NOMO-1 (cell line): ENCODE data around the gene DDAH1.
A peak's percentile ranks its signal among the peaks of the same experiment; 100 is the strongest.

Experiments
- DNase-seq, 2 experiments: peaks; one replicate each; lab custom pipeline; 2025; ENCODE audit not compliant: unreplicated experiment in 2 of 2; lab: John Stamatoyannopoulos, UW

The DDAH1 gene

GRCh38 chr1:85279458-85280080 is 185.4 kb downstream of the DDAH1 start:
- no peak for DNase-seq

DNA sequence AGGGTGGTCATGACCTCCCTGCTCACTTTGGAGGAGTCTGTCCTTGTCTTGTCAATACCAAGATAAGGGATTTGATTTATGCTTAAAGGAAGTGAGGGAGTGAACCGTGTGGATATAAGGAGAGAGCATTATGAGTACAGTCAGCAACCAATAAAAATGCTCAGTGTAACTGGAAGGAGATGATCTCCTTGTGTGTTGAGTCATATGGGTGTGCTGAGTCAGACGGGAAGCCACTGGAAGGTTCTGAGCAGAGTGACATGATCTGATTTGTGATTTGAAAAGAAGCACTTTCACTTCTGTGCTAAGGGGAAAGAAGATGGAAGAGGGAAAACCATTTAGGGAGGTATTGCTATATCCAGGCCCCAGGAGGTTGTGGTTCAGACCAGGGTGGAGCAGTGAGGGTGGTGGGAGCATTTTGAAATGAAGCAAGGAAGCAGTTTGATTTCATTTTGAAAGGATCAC is 186.1 kb downstream of the DDAH1 start:
- DNase-seq: peak in 1 of 2 experiments; percentile 80

GRCh38 chr1:85277802-85278201 is 187.2 kb downstream of the DDAH1 start:
- DNase-seq: no peak

DNA sequence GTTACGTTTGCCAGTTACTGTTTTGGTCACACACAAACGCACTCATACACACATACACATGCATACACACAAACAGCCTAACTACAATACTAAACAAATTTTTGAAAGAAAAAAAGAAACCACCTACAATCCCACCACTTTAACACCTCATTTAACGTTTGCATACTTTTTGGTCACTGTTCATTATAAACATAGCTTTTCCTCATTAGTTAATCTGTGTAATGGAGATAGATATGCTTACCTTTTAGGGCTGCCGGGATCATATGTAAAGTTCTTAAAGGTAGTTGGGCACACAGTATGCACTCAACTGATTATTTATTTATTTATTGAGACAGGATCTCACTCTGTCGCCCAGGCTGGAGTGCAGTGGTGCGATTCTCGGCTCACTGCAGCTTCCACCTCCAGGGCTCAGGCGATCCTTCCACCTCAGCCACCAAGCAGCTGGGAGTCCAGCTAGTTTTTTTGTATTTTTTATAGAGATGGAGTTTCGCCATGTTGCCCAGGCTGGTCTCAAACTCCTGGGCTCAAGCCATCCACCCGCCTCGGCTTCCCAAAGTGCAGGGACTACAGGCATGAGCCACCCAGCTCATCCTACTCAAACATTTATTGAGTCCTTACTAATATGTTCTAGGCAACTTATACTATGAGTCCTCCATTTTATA is 187.8 kb downstream of the DDAH1 start:
- DNase-seq: no peak

- DNase-seq: peak; percentile 97 to 99
Measured at GRCh38 chr1:85276215-85276977, 188.6 kb downstream of the DDAH1 start, which contains the start of gene BCL10. TSS of gene BCL10 (minus strand) at chr1:85276632. CDS start at chr1:85276352, 280 bp downstream.

GRCh38 chr1:85275701-85276214 is 189.2 kb downstream of the DDAH1 start:
- DNase-seq: no peak

GRCh38 chr1:85274969-85275453 is 189.9 kb downstream of the DDAH1 start:
- DNase-seq: peak in 1 of 2 experiments; percentile 19

GRCh38 chr1:85273397-85273796 is 191.6 kb downstream of the DDAH1 start:
- no peak for DNase-seq

DNA sequence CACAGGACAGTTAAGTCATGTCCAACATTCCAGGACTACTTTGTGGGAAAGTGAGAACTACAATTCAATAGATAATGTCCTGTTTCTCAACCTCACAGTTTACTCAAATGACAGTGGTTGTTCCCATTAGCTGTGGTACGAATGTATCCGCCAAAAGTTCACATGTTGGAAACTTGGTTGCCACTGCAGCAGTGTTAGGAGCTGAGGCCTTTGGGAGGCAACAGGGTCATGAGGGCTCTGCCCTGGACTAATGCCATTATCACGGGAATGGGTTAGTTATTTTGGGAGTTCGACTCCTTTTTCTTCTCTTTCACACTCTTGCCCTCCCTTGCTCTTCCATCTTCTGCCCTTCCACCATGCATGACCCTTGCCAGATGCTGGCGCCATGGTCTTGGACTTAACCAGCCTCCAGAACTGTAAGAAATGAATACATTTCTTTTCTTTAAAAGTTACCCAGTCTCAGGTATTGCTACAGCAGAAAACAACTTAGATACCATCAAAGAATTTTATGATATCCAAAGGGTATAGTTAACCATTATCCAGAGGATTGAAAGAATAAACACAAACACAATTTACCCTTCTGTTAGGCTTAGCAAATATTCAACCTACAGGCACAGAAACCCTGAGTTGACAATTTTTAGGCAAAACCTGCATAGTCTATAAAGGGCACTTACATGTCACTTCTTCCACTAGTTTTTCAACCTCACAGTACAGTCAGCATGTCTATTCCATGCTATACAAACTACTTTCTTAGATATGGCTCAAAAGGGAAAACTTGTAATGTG is 196.0 kb downstream of the DDAH1 start:
- DNase-seq: no peak
